Camera-type eye (tissue), 1 donor: ENCODE measurements around the gene TMEM25. TPM values are rescaled to one million over a fixed set of nuclear protein-coding genes. Genes with fewer than 3 reads are reported as not detected.

Experiments used
- total RNA-seq: library from RNA; depleted of rRNA; stranded (reverse); fragments of >200 nt; gene quantifications from one replicate; pipeline ENCODE4 v1.2.3, GENCODE V29; 2014

TMEM25 gene
- total RNA-seq: 40.6 TPM

DNA sequence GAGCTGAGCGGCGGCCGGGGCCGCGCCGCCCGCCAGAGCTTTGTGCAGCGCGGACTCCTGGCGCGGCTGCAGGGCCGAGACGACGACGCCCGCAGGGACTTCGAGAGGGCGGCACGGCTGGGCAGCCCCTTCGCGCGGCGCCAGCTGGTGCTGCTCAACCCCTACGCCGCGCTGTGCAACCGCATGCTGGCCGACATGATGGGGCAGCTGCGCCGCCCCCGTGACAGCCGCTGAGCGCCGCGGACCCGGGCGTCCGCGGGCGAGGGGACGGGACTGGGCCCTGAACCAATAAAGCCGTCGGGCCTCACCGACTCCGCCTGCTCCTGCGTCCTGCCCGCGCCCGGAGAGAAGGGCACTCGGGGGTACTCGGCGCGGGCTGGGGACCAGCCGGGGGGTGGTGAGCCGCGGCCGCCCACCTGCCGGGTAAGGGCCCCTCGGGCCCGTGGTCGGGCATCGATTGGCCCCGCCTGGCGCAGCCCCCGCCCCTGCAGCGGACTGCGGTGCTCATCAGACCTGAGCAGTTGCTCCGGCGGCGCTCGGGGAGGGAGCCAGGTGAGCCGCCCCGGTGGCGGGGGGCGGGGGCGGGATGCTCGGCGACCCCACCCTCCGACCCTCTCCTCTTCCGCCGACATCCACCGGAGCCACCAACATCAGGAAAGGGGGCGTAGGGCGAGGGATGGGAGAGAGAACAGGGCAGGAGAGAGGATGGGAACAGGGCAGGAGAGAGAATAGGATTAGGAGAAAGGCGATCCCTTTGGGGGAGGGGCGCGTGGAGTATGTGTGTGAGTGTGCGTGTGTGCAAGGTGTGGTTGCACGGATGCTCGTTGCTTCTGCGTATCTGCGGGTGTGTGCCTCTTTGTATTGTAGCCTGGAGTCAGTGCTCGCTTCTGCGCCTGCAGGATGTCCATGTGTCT, at the start of gene TMEM25:
TMEM25 (plus strand) TSS at position 510 of the 914 bp plus-strand sequence. CDS start 610 bp downstream, outside the sequence.

DNA sequence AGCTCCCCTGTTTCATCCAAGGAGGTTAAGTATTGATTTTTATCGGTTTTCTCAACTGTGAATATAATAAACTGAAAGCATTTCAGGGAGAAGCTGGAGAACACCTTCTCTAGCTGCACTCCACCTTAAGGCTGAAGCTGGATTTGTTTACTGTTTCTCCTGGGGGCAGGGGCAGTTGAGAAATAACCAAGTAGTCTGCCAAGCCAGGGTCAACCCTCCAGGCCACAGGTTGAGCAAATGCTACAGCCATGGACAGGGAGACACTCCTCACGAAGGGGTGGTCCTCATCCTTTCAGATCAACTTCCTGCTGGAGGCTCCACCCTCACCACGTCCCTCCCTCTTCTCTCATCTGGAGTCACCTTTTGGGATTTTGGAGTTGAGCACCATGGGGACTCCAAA, 3.9 kb upstream of the TMEM25 start, which contains the start of gene TTC36:
TTC36 (plus strand) TSS at position 366 of the 400 bp plus-strand sequence; CDS start at position 387, 21 bp downstream.

DNA sequence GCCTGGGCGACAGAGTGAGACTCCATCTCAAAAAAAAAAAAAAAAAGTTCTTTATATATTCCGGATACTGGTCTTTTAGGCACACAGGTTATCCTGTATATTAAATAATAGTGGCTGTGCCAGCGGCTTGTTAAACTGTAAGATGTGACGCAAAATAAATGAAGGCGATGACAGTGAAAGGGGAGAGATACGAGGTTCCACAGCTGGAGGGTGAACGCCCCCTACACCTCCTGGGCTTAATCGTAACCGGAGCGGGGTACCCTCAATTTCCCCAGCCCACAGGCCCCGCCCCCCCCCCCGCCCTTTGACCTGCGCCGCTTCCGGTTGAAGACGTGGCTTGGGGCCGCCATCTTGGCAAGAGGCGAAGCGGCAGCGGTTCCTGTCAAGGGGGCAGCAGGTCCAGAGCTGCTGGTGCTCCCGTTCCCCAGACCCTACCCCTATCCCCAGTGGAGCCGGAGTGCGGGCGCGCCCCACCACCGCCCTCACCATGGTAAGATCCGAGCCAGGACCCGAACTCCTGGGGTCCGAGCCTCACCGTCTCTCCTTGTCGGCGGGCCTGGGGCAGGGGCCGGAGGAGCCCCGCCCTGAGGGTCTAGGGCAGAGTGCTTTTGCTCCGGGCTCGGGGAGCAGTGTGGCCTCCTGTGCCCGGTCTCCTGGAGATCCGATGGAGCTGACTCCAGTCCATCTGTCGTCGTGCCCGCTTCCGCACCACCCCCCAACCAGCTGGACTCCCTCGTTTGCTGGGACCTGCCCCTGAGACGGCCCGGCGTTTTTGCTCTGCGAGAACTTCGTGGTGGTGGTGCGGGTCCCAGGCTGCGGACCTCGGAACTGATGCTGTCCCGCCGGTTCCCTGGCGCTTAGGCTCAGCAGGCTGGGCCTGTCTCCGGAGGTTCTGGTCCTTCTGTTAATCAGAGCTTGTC, 41.3 kb downstream of the TMEM25 start, which contains the start of gene ARCN1:
ARCN1 (plus strand) TSS at position 349 of the 920 bp plus-strand sequence; CDS start at position 488, 139 bp downstream.

Other genes with a start within 250 kb of the TMEM25 start
- 0.55 TPM for gene CD3E, start 226.5 kb upstream of the TMEM25 start, total RNA-seq
- not detected for gene CD3D, start 188.5 kb upstream of the TMEM25 start, total RNA-seq
- gene CD3G, start 186.8 kb upstream of the TMEM25 start, total RNA-seq: 0.88 TPM
- gene UBE4A, start 171.6 kb upstream of the TMEM25 start, total RNA-seq: 46.6 TPM
- gene ATP5MG, start 129.6 kb upstream of the TMEM25 start, total RNA-seq: 27.5 TPM
- gene KMT2A, start 94.7 kb upstream of the TMEM25 start, total RNA-seq: 169 TPM
- 2.5 TPM for gene TTC36, start 3.7 kb upstream of the TMEM25 start, total RNA-seq
- gene IFT46, start 34.7 kb downstream of the TMEM25 start, total RNA-seq: 44.9 TPM
- 123 TPM for gene ARCN1, start 41.2 kb downstream of the TMEM25 start, total RNA-seq
- 93.2 TPM for gene PHLDB1, start 76.4 kb downstream of the TMEM25 start, total RNA-seq
- not detected for gene TREH, start 148.5 kb downstream of the TMEM25 start, total RNA-seq